Sigmoid colon (tissue), 7 donors: ENCODE results near the gene OR2A12. TPM values are rescaled to one million over a fixed set of nuclear protein-coding genes. Genes with fewer than 3 reads are reported as not detected.

Experiments
- DNase-seq: peaks from one replicate; pipeline ENCODE4 v3.0.0-alpha.2; 2019
- H3K27ac ChIP-seq, 4 donors: fragments of 200-600 bp; sonication (generic); one replicate each; pipeline ENCODE4 v1.5.1; 2016 to 2019; ENCODE audit warnings: mild to moderate bottlenecking in 1 of 4
- H3K27me3 ChIP-seq, 3 donors: fragments of 200-600 bp; sonication (generic); one replicate each; pipeline ENCODE4 v1.5.1; 2019; ENCODE audit warnings: mild to moderate bottlenecking in 1 of 3
- H3K36me3 ChIP-seq, 4 donors: fragments of 200-600 bp; sonication (generic); one replicate each; pipeline ENCODE4 v1.5.1; 2016 to 2019
- H3K4me1 ChIP-seq, 4 donors: fragments of 200-600 bp; sonication (generic); one replicate each; pipeline ENCODE4 v1.5.1; 2017 to 2019
- H3K4me3 ChIP-seq, 4 donors: fragments of 200-600 bp; sonication (generic); one replicate each; pipeline ENCODE4 v1.5.1; 2017 to 2019; ENCODE audit warnings: mild to moderate bottlenecking in 2 of 4, moderate library complexity in 1 of 4
- H3K9me3 ChIP-seq, 4 donors: fragments of 200-600 bp in 3 of 4; sonication (generic) in 3 of 4; one replicate each; pipeline versions ENCODE4 v1.5.1 to v1.6.1; 2013 to 2019
- EP300 ChIP-seq, 4 donors: sonication (generic); formaldehyde crosslinking; IDR thresholded peaks; one replicate each; pipeline ENCODE4 v1.6.1; 2017; ENCODE audit warnings: antibody characterized with exemption in 4 of 4
- POLR2A ChIP-seq, 2 donors: fragments of 450-650 bp; IDR thresholded peaks; one replicate each; pipeline ENCODE4 v1.6.1; 2016; ENCODE audit warnings: antibody characterized with exemption in 2 of 2, mild to moderate bottlenecking in 2 of 2, moderate library complexity in 2 of 2
- POLR2AphosphoS5 ChIP-seq, 4 donors: sonication (generic); formaldehyde crosslinking; IDR thresholded peaks; one replicate each; pipeline ENCODE4 v1.6.1; 2017; ENCODE audit warnings: antibody characterized with exemption in 4 of 4
- WGBS, 2 donors: extraction: QIAGEN DNeasy Blood & Tissue Kit; methylation state at CpG; one replicate each; pipeline ENCODE4 v1.1.7; 2013; 5-methylcytosine and 5-hydroxymethylcytosine counted together
- intact Hi-C: fragments of 100-400 bp; cut with DNase I; formaldehyde crosslinking; loops from one replicate; pipeline ENCODE4 v1.15.1; 2023
- polyA plus RNA-seq, 3 donors: library from polyadenylated mRNA; stranded (reverse); fragments of 200-250 nt; gene quantifications; one replicate each; pipeline ENCODE4 v1.2.3, GENCODE V29; 2013
- total RNA-seq, 4 donors: library from RNA; depleted of rRNA; stranded (reverse); fragments of >200 nt; gene quantifications; one replicate each; pipeline ENCODE4 v1.1.0, GENCODE V29; 2016
- TF ChIP-seq, protein P1 (sequence below), 4 experiments: fragments of 450-650 bp in 3 of 4; fragments of 200-600 bp in 1 of 4; IDR thresholded peaks; one replicate each; pipeline ENCODE4 v1.5.1; 2016 to 2019; ENCODE audit warnings: antibody characterized with exemption in 4 of 4, mild to moderate bottlenecking in 3 of 4, moderate library complexity in 2 of 4
- donor health status: healthy with polysubstance abuse.
- donor health status: Bipolar disorder and iron deficiency.
- donor health status: healthy.

OR2A12 gene
- total and polyA plus RNA-seq, 7 donors = not detected

DNA sequence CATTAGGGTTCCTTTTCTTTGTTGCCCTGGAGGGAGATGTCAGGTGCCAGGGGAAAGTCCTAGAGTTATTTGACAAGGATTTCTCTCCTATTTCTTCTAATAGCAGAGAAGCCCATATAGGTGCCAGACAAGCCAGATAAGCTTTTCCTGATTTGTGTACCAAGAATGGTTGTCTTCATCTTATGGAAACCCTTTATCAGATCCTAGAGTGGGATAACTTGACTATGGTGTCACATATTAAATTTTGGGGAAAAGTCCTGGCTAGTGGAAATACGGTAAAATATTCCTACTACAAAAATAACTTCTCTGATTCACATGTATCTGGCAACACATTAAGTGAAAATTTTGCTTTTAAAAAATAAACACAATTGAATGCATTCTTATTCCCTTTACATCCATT, 1.2 kb downstream of the OR2A12 start:
- WGBS, 2 donors = 76 to 81% methylated on average over 1 of the region's 1 CpG

DNA sequence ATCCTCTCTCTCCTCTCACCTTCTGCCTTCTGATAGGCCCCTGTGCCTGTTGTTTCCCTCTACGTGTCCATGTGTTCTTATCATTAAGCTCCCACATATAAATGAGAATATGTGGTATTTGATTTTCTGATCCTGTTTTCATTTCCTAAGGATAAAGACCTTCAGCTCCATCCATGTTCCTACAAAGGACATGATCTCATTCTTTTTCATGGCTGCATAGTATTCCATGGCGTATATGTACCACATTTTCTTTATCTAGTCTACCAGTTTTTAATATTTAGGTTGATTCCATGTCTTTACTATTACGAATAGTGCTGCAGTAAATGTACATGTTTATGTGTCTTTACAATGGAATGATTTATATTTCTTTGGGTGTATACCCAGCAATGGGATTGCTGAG, 4.6 kb downstream of the OR2A12 start:
- TF ChIP-seq POLR2AphosphoS5 (IDR thresholded peaks at IDR 0.05) (no peak), EP300 (IDR thresholded peaks at IDR 0.05) (no peak), POLR2A (IDR thresholded peaks at IDR 0.05) (no peak)
- TF ChIP-seq, protein P1, sequence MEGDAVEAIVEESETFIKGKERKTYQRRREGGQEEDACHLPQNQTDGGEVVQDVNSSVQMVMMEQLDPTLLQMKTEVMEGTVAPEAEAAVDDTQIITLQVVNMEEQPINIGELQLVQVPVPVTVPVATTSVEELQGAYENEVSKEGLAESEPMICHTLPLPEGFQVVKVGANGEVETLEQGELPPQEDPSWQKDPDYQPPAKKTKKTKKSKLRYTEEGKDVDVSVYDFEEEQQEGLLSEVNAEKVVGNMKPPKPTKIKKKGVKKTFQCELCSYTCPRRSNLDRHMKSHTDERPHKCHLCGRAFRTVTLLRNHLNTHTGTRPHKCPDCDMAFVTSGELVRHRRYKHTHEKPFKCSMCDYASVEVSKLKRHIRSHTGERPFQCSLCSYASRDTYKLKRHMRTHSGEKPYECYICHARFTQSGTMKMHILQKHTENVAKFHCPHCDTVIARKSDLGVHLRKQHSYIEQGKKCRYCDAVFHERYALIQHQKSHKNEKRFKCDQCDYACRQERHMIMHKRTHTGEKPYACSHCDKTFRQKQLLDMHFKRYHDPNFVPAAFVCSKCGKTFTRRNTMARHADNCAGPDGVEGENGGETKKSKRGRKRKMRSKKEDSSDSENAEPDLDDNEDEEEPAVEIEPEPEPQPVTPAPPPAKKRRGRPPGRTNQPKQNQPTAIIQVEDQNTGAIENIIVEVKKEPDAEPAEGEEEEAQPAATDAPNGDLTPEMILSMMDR (IDR thresholded peaks at IDR 0.05) = no peak
- H3K4me1 ChIP-seq = no peaks in the 10 kb centered on the region
- WGBS, 2 donors = 90 to 92% methylated on average over 3 of the region's 3 CpGs
- no peaks in the 10 kb centered on the region for H3K9me3 ChIP-seq
- no peaks in the 10 kb centered on the region for H3K27me3 ChIP-seq
- no peaks in the 10 kb centered on the region for H3K36me3 ChIP-seq
- H3K27ac ChIP-seq = no peak overlapping the region
- no peak for DNase-seq
- no peak overlapping the region for H3K4me3 ChIP-seq
- intact Hi-C loops = no loop called here

More for the DNA sequence above, 1.2 kb downstream of the OR2A12 start:
- Histone ChIP-seq H3K27me3 (no peaks in the 10 kb centered on the region), H3K9me3 (no peaks in the 10 kb centered on the region), H3K4me3 (no peak overlapping the region), H3K4me1 (no peaks in the 10 kb centered on the region), H3K27ac (no peak overlapping the region), H3K36me3 (no peaks in the 10 kb centered on the region)
- TF ChIP-seq, protein P1 (IDR thresholded peaks at IDR 0.05) = no peak
- no peak for TF ChIP-seq POLR2AphosphoS5 (IDR thresholded peaks at IDR 0.05)
- TF ChIP-seq POLR2A (IDR thresholded peaks at IDR 0.05) = no peak
- TF ChIP-seq EP300 (IDR thresholded peaks at IDR 0.05) = no peak
- no peak for DNase-seq
- intact Hi-C loops = no loop called here

DNA sequence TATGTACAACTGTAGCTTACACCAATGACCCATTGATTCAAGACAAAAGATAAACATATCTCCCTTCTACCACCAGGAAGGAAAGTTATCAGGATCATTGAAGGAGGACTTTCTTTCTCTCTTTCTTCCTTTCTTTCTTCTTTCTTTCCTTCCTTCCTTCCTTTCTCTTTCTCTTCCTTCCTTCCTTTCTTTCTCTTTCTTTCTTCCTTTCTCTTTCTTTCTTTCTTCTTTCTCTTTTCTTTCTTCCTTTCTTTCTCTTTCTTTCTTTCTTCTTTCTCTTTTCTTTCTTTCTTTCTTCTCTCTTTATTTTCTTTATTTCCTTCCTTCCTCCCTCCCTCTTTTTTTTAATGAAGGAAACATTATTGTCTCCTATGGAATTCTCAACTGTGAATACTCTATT, 12.7 kb downstream of the OR2A12 start:
- Histone ChIP-seq H3K9me3 (no peaks in the 10 kb centered on the region), H3K4me1 (no peaks in the 10 kb centered on the region), H3K4me3 (no peak overlapping the region), H3K36me3 (no peaks in the 10 kb centered on the region), H3K27ac (no peak overlapping the region), H3K27me3 (no peaks in the 10 kb centered on the region)
- no peak for DNase-seq
- TF ChIP-seq POLR2A (IDR thresholded peaks at IDR 0.05) = no peak
- TF ChIP-seq, protein P1 (IDR thresholded peaks at IDR 0.05) = no peak
- no peak for TF ChIP-seq POLR2AphosphoS5 (IDR thresholded peaks at IDR 0.05)
- TF ChIP-seq EP300 (IDR thresholded peaks at IDR 0.05) = no peak
- intact Hi-C loops = no loop called here

DNA sequence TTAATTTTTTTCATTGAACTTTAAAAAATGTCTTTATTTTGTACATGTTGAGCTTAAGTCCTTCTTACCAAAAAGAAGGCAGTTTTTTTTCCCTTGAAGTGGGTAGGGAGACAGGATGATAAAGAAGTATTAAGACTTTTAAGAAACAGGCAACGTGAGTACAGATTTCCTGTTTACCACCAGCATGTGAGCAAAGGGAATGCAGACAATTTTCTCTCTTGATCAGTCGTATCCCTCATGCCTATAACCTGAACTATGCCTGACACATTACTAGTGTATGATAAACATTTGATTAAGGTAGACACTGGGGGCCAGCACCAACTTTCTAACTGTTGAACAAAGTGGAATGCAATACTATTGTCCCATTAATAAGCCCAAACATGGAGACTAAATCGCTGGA, 14.5 kb downstream of the OR2A12 start:
- H3K4me3 ChIP-seq = no peak overlapping the region
- 46 to 64% methylated on average over 3 of the region's 3 CpGs for WGBS, 2 donors
- DNase-seq = no peak
- no peaks in the 10 kb centered on the region for H3K4me1 ChIP-seq
- H3K9me3 ChIP-seq = no peaks in the 10 kb centered on the region
- TF ChIP-seq, protein P1 (IDR thresholded peaks at IDR 0.05) = no peak
- TF ChIP-seq EP300 (IDR thresholded peaks at IDR 0.05) (no peak), POLR2A (IDR thresholded peaks at IDR 0.05) (no peak), POLR2AphosphoS5 (IDR thresholded peaks at IDR 0.05) (no peak)
- H3K27ac ChIP-seq = no peak overlapping the region
- H3K36me3 ChIP-seq = no peaks in the 10 kb centered on the region
- intact Hi-C loops = no loop called here
- no peaks in the 10 kb centered on the region for H3K27me3 ChIP-seq

DNA sequence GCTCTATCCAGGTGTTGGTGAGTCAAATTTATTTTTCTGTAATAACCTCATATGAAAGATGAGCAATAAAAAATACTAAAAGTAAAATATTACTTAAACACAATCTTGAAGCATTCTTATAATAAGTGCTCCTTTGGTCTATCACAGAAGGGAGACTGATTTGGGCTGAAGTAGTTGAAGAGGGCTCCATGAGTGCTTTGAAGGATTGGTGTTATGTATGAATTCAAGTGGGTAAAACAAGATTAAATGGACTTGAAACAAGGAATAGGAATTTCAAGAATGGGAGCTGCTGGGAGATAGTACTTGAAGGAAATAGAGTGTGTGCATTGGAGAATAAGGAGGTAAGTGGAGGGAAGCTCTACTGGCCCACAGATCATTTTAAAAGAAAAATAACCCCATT, 16.0 kb downstream of the OR2A12 start:
- Histone ChIP-seq H3K4me3 (no peak overlapping the region), H3K27ac (no peak overlapping the region), H3K27me3 (no peaks in the 10 kb centered on the region), H3K9me3 (no peaks in the 10 kb centered on the region), H3K4me1 (no peaks in the 10 kb centered on the region), H3K36me3 (no peaks in the 10 kb centered on the region)
- intact Hi-C loops = no loop called here
- TF ChIP-seq EP300 (IDR thresholded peaks at IDR 0.05) (no peak), POLR2AphosphoS5 (IDR thresholded peaks at IDR 0.05) (no peak), POLR2A (IDR thresholded peaks at IDR 0.05) (no peak)
- TF ChIP-seq, protein P1 (IDR thresholded peaks at IDR 0.05) = no peak
- DNase-seq = no peak
